GM12875 (cell line): Measurements from ENCODE around the gene CNOT1.
"Not testable (repeated sequence)": the region's sequence is repeated elsewhere in the genome, so short reads cannot be mapped to it uniquely, and the experiment has no call there.

Experiments
- H3K4me3 ChIP-seq: one replicate; pipeline ENCODE4 v1.5.1; 2011; ENCODE audit warnings: low read depth, low read length, control low read depth
- TF ChIP-seq, protein P1 (sequence below): IDR thresholded peaks from 2 replicates; pipeline ENCODE4 v1.5.1; 2011; ENCODE audit warnings: low read depth, mild to moderate bottlenecking, control low read depth, inconsistent platforms, low read length, moderate library complexity, borderline replicate concordance; ENCODE audit not compliant: insufficient read depth

CNOT1 gene

GRCh38 chr16:58620396-58620795 is 9.2 kb downstream of the CNOT1 start:
- TF ChIP-seq, protein P1, sequence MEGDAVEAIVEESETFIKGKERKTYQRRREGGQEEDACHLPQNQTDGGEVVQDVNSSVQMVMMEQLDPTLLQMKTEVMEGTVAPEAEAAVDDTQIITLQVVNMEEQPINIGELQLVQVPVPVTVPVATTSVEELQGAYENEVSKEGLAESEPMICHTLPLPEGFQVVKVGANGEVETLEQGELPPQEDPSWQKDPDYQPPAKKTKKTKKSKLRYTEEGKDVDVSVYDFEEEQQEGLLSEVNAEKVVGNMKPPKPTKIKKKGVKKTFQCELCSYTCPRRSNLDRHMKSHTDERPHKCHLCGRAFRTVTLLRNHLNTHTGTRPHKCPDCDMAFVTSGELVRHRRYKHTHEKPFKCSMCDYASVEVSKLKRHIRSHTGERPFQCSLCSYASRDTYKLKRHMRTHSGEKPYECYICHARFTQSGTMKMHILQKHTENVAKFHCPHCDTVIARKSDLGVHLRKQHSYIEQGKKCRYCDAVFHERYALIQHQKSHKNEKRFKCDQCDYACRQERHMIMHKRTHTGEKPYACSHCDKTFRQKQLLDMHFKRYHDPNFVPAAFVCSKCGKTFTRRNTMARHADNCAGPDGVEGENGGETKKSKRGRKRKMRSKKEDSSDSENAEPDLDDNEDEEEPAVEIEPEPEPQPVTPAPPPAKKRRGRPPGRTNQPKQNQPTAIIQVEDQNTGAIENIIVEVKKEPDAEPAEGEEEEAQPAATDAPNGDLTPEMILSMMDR: no peak

DNA sequence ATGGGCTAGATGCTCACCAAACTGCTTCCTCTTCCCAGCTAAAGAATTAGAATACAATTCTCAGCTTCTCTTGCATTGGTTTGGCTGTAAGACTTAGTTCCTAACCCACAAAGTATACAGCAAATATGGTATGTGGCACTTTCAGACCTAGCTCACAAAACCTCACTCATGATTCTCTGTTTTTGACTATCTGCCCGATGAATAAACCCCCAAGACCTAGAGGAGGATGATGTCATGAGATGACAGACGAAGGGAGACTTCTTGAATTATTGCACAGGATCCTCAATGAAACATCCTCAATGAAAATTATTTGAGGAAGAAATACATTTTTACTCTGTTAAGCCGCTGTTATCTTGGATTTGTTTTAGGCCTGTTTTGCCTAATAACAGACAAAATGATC is 14.3 kb downstream of the CNOT1 start:
- H3K4me3 ChIP-seq: no peak overlapping the region
- TF ChIP-seq, protein P1: no peak

More at GRCh38 chr16:58620396-58620795, 9.2 kb downstream of the CNOT1 start:
- no peak overlapping the region for H3K4me3 ChIP-seq

GRCh38 chr16:58614860-58615259 is 14.8 kb downstream of the CNOT1 start:
- TF ChIP-seq, protein P1: no peak
- H3K4me3 ChIP-seq: no peak overlapping the region

DNA sequence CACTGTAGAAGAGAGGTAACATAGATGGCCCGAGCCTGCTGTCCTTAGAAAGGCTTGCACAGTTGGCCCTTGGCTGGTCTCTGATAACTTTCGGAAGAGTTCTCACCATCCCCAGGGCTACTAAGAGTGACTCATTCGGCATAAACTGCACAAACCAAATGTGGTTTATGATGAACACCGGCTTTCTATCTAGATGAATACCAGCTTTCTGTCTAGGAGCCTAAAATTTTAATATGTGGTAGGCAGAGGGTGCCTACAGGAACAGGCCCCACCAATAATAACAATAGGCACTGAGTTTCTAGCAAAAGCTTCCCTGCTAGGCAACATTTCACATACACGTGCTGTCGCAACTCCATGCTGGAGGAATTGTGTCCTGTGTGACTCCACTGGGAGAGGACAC is 15.4 kb downstream of the CNOT1 start:
- TF ChIP-seq, protein P1: no peak
- H3K4me3 ChIP-seq: no peak overlapping the region

DNA sequence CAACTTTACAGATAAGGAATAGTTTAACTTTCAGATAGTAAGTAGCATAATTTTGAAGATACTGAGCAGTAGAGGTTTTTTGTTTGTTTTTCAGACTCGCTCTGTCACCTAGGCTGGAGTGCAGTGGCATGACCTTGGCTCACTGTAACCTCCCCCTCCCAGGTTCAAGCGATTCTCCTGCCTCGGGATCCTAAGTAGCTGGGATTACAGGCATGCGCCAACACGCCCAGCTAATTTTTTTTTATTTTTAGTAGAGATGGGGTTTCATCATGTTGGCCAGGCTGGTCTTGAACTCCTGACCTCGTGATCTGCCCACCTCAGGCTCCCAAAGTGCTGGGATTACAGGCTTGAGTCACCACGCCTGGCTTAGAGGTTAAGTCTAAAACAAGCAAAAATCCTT is 16.7 kb downstream of the CNOT1 start:
- not testable (repeated sequence) for H3K4me3 ChIP-seq

DNA sequence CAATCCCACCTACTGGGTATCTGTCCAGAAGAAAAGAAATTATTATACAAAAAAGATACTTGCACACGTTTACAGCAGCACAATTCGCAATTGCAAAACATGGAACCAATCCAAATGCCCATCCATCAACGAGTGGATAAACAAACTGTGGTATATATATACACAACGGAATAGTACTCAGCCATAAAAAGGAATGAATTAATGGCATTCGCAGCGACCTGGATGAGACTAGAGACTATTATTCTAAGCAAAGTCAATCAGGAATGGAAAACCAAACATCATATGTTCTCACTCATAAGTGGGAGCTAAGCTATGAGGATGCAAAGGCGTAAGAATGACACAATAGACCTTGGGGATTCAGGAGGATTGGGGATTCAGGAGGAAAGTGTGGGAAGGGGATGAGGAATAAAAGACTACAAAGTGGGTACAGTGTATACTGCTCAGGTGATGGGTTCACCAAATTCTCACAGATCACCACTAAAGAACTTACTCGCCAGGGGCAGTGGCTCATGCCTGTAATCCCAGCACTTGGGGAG is 21.0 kb downstream of the CNOT1 start:
- no peak overlapping the region for H3K4me3 ChIP-seq

DNA sequence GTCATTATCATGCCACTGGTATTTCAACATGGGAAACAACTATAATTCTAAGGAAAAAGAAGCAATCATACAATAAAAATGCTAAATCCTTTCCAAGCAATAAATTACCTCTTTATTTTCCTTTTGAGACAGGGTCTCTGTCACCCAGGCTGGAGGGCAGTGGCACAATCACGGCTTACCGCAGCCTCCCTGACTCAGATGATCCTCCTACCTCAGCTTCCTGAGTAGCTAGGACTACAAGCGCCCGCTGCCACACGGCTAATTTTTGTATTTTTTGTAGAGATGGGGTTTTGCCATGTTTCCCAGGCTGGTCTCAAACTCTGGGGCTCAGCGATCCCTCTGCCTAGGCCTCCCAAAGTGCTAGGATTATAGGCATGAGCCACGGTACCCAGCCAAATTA is 24.1 kb downstream of the CNOT1 start:
- TF ChIP-seq, protein P1: no peak

More for the DNA sequence above, 21.0 kb downstream of the CNOT1 start:
- TF ChIP-seq, protein P1: no peak

DNA sequence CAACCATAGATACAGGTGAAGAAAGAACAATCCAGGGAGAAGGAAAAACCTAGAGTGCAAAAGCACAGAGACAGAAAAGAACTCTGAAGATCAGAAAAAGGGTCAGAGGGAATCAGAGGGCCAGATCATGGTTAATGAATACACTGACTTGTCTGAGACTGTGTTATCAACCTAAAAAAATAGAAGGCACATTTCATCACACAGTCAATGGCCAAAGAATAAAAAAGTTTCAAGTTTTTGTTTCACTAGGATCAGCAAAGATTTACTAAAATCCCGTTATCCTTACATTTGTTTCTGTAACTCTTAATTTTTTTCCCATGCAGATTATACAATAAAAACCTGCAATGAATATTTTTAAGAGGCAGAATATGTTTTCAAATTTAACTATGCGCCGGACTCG is 38.5 kb downstream of the CNOT1 start:
- no peak overlapping the region for H3K4me3 ChIP-seq
- TF ChIP-seq, protein P1: no peak

More for the DNA sequence above, 24.1 kb downstream of the CNOT1 start:
- no peak overlapping the region for H3K4me3 ChIP-seq
